ENCODE measurements around the gene SIDT2.

GRCh38 chr11:117152066-117152465, 26.5 kb upstream of the SIDT2 start:
- no peak for TF ChIP-seq CTCF (IDR thresholded peaks at IDR 0.05)
- no peak for TF ChIP-seq ZFX (IDR thresholded peaks at IDR 0.05; ENCODE audit: borderline replicate concordance)
